ENCODE measurements around the gene AGMO.

DNA sequence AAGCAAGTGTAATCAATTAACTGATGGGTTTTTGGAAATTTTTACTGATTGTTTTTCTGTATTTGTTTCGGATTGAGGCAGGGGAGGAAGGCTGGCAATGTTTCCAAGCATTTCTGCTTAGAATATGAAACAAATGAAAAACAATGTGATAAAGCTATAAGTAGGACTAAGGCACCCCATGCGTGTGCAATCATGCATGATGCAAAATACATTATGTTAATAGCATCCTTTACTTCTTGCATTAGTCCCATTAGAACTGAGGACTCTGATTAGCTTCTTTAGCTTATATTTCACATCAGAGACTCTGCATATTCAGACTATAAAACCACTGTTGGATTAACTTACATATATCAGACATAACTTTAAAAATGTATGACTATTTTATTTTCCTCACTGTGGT, 48.7 kb upstream of the AGMO start:
- TF ChIP-seq, protein P1, sequence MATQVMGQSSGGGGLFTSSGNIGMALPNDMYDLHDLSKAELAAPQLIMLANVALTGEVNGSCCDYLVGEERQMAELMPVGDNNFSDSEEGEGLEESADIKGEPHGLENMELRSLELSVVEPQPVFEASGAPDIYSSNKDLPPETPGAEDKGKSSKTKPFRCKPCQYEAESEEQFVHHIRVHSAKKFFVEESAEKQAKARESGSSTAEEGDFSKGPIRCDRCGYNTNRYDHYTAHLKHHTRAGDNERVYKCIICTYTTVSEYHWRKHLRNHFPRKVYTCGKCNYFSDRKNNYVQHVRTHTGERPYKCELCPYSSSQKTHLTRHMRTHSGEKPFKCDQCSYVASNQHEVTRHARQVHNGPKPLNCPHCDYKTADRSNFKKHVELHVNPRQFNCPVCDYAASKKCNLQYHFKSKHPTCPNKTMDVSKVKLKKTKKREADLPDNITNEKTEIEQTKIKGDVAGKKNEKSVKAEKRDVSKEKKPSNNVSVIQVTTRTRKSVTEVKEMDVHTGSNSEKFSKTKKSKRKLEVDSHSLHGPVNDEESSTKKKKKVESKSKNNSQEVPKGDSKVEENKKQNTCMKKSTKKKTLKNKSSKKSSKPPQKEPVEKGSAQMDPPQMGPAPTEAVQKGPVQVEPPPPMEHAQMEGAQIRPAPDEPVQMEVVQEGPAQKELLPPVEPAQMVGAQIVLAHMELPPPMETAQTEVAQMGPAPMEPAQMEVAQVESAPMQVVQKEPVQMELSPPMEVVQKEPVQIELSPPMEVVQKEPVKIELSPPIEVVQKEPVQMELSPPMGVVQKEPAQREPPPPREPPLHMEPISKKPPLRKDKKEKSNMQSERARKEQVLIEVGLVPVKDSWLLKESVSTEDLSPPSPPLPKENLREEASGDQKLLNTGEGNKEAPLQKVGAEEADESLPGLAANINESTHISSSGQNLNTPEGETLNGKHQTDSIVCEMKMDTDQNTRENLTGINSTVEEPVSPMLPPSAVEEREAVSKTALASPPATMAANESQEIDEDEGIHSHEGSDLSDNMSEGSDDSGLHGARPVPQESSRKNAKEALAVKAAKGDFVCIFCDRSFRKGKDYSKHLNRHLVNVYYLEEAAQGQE (IDR thresholded peaks at IDR 0.05) = no peak
- no peak for TF ChIP-seq CHD4 (IDR thresholded peaks at IDR 0.05; ENCODE audit: borderline replicate concordance)
- TF ChIP-seq POLR2AphosphoS2 (conservative IDR thresholded peaks at IDR 0.05; ENCODE audit: low read length) = no peak
- TF ChIP-seq SMC3 (IDR thresholded peaks at IDR 0.05) = no peak
- no peak for TF ChIP-seq NFE2L2 (conservative IDR thresholded peaks at IDR 0.05; ENCODE audit: low read length)
